ENCODE results near the gene LTBR. TPM values are rescaled to one million over a fixed set of nuclear protein-coding genes. Genes with fewer than 3 reads are reported as not detected.
"Not testable (repeated sequence)": the region's sequence is repeated elsewhere in the genome, so short reads cannot be mapped to it uniquely, and the experiment has no call there.

Gene LTBR
- total RNA-seq, 1 experiment from 2014 or later, result 165 TPM

- H3K36me3 Mint-ChIP-seq (ENCODE audit: insufficient read depth, unreplicated experiment), result peaks cover 25% of the 10 kb centered on the region
- no peak for TF ChIP-seq CTCF (IDR thresholded peaks at IDR 0.05; ENCODE audit: unreplicated experiment)
- DNase-seq, result no peak
- no TSS peak for BruUV-seq (replicated peaks)
- no peak overlapping the region for H3K27ac Mint-ChIP-seq (ENCODE audit: unreplicated experiment)
- intact Hi-C loops (cut with micrococcal nuclease; ENCODE audit: unreplicated experiment), result loop anchor here (10.0 kb wide), 1 partner anchor 192 kb away; the partner anchor contains the start of gene GAPDH
- no peaks in the 10 kb centered on the region for H3K27me3 Mint-ChIP-seq (ENCODE audit: unreplicated experiment)
- CTCF ChIA-PET, result interaction anchor here (0.6 to 1.6 kb wide), 4 partner anchors 19 to 347 kb away, joined by 3 to 5 read pairs (median 4); partner anchors contain the start of gene ZNF384
- H3K4me1 Mint-ChIP-seq (ENCODE audit: low read depth, unreplicated experiment), result peaks cover 49% of the 10 kb centered on the region
- H3K4me3 Mint-ChIP-seq (ENCODE audit: low read depth, unreplicated experiment), result no peak overlapping the region
- peaks cover 3% of the 10 kb centered on the region for H3K9me3 Mint-ChIP-seq (ENCODE audit: low read depth, unreplicated experiment)
Measured at GRCh38 chr12:6342140-6342889, 41.6 kb upstream of the LTBR start.

- no peak for TF ChIP-seq CTCF (IDR thresholded peaks at IDR 0.05; ENCODE audit: unreplicated experiment)
- Mint-ChIP-seq H3K9me3 (ENCODE audit: low read depth, unreplicated experiment) (peaks cover 3% of the 10 kb centered on the region), H3K4me3 (ENCODE audit: low read depth, unreplicated experiment) (no peak overlapping the region), H3K27ac (ENCODE audit: unreplicated experiment) (peak overlapping the region; percentile 21), H3K27me3 (ENCODE audit: unreplicated experiment) (no peaks in the 10 kb centered on the region), H3K36me3 (ENCODE audit: insufficient read depth, unreplicated experiment) (peaks cover 26% of the 10 kb centered on the region), H3K4me1 (ENCODE audit: low read depth, unreplicated experiment) (peaks cover 49% of the 10 kb centered on the region)
- intact Hi-C loops (cut with micrococcal nuclease; ENCODE audit: unreplicated experiment), result loop anchor here (1.0 to 10.0 kb wide), 2 partner anchors 28 to 191 kb away; partner anchors contain the start of gene GAPDH
- no TSS peak for BruUV-seq (replicated peaks)
- CTCF ChIA-PET, result interaction anchor here (0.6 to 0.7 kb wide), 2 partner anchors 20 to 234 kb away, joined by 3 to 4 read pairs; no protein-coding TSS in a partner anchor
- no peak for DNase-seq
Measured at GRCh38 chr12:6343518-6343917, 40.4 kb upstream of the LTBR start.

- intact Hi-C loops (cut with micrococcal nuclease; ENCODE audit: unreplicated experiment), result loop anchor here (10.0 kb wide), 1 partner anchor 191 kb away; the partner anchor contains the start of gene GAPDH
- BruUV-seq (replicated peaks); DNase-seq; H3K9me3 Mint-ChIP-seq (ENCODE audit: low read depth, unreplicated experiment); H3K27me3 Mint-ChIP-seq (ENCODE audit: unreplicated experiment); H3K4me3 Mint-ChIP-seq (ENCODE audit: low read depth, unreplicated experiment): not testable (repeated sequence)
- peak overlapping the region; percentile 64 for H3K27ac Mint-ChIP-seq (ENCODE audit: unreplicated experiment)
- CTCF ChIA-PET, result interaction anchor here (0.6 to 0.7 kb wide), 2 partner anchors 21 to 233 kb away, joined by 3 to 4 read pairs; no protein-coding TSS in a partner anchor
- H3K4me1 Mint-ChIP-seq (ENCODE audit: low read depth, unreplicated experiment), result peaks cover 49% of the 10 kb centered on the region
- peaks cover 26% of the 10 kb centered on the region for H3K36me3 Mint-ChIP-seq (ENCODE audit: insufficient read depth, unreplicated experiment)
Measured at GRCh38 chr12:6344101-6344660, 39.8 kb upstream of the LTBR start.

- peaks cover 49% of the 10 kb centered on the region for H3K4me1 Mint-ChIP-seq (ENCODE audit: low read depth, unreplicated experiment)
- H3K36me3 Mint-ChIP-seq (ENCODE audit: insufficient read depth, unreplicated experiment), result peaks cover 26% of the 10 kb centered on the region
Measured at GRCh38 chr12:6345319-6346091, 38.5 kb upstream of the LTBR start.

More at GRCh38 chr12:6345319-6346091, 38.5 kb upstream of the LTBR start:
- BruUV-seq (replicated peaks), result no TSS peak
- H3K27me3 Mint-ChIP-seq (ENCODE audit: unreplicated experiment), result no peaks in the 10 kb centered on the region
- peak overlapping the region; percentile 20 for H3K4me3 Mint-ChIP-seq (ENCODE audit: low read depth, unreplicated experiment)
- TF ChIP-seq CTCF (IDR thresholded peaks at IDR 0.05; ENCODE audit: unreplicated experiment), result no peak
- DNase-seq, result peak; percentile 77
- peaks cover 3% of the 10 kb centered on the region for H3K9me3 Mint-ChIP-seq (ENCODE audit: low read depth, unreplicated experiment)
- peak overlapping the region; percentile 88 for H3K27ac Mint-ChIP-seq (ENCODE audit: unreplicated experiment)
- intact Hi-C loops (cut with micrococcal nuclease; ENCODE audit: unreplicated experiment), result loop anchor here (10.0 kb wide), 1 partner anchor 189 kb away; the partner anchor contains the start of gene GAPDH
- CTCF ChIA-PET, result interaction anchor here (0.6 to 2.6 kb wide), 9 partner anchors 10 to 144 kb away, joined by 3 to 25 read pairs (median 3); no protein-coding TSS in a partner anchor

Data from Calu3 (cell line).